Natural killer cell (primary cell): ENCODE data around the gene RNF212B. TPM values are rescaled to one million over a fixed set of nuclear protein-coding genes. Genes with fewer than 3 reads are reported as not detected.

ENCODE experiments used
- ATAC-seq, 3 donors: fragments of 150-1000 bp in 2 of 3; fragments of 200-7000 bp in 1 of 3; cut with Tn5 transposase; 1 replicate in 1 of 3; 2 replicates in 2 of 3; pipeline ENCODE4 v1.10.0; 2021; ENCODE audit warnings: mild to moderate bottlenecking in 2 of 3, moderate library complexity in 2 of 3
- DNase-seq, 2 donors: peaks; one replicate each; pipeline versions ENCODE4 v3.0.0 to v3.0.0-alpha.2; 2013 to 2021; ENCODE audit warnings: mixed read lengths in 1 of 2
- H3K27ac ChIP-seq: one replicate; pipeline ENCODE4 v1.5.1; 2013; ENCODE audit warnings: mild to moderate bottlenecking, low read length
- H3K27me3 ChIP-seq: one replicate; pipeline ENCODE4 v1.6.1; 2013; ENCODE audit warnings: low read length; ENCODE audit not compliant: control insufficient read depth, insufficient read depth
- H3K36me3 ChIP-seq: one replicate; pipeline ENCODE4 v1.6.1; 2013; ENCODE audit warnings: low read length; ENCODE audit not compliant: control insufficient read depth, insufficient read depth
- H3K4me1 ChIP-seq: one replicate; pipeline ENCODE4 v1.6.1; 2013; ENCODE audit warnings: low read length; ENCODE audit not compliant: control insufficient read depth, insufficient read depth
- H3K4me3 ChIP-seq: one replicate; pipeline ENCODE4 v1.5.1; 2013; ENCODE audit warnings: low read length
- H3K9me3 ChIP-seq: one replicate; pipeline ENCODE4 v1.6.1; 2013; ENCODE audit warnings: low read length; ENCODE audit not compliant: control insufficient read depth, insufficient read depth
- H3K27ac Mint-ChIP-seq, 2 donors: one replicate each; pipeline ENCODE4 v1.8.0; 2022; ENCODE audit warnings: mild to moderate bottlenecking in 2 of 2, mixed read lengths in 2 of 2, moderate library complexity in 1 of 2
- H3K27me3 Mint-ChIP-seq, 2 donors: one replicate each; pipeline ENCODE4 v1.8.0; 2022; ENCODE audit warnings: low read depth in 2 of 2, mixed read lengths in 2 of 2
- H3K36me3 Mint-ChIP-seq: one replicate; pipeline ENCODE4 v1.8.0; 2022; ENCODE audit warnings: mixed read lengths
- H3K4me1 Mint-ChIP-seq, 2 donors: one replicate each; pipeline ENCODE4 v1.8.0; 2022; ENCODE audit warnings: mixed read lengths in 2 of 2
- H3K4me3 Mint-ChIP-seq: one replicate; pipeline ENCODE4 v1.8.0; 2022; ENCODE audit warnings: mild to moderate bottlenecking, moderate library complexity, mixed read lengths
- H3K9me3 Mint-ChIP-seq, 2 donors: one replicate each; pipeline ENCODE4 v1.8.0; 2022; ENCODE audit warnings: mixed read lengths in 2 of 2
- WGBS: methylation state at CpG from one replicate; pipeline ENCODE4 v1.1.7; 2013; ENCODE audit warnings: missing lambda C conversion rate; ENCODE audit not compliant: insufficient coverage; 5-methylcytosine and 5-hydroxymethylcytosine counted together
- intact Hi-C: fragments of 100-400 bp; cut with micrococcal nuclease; formaldehyde crosslinking; loops from one replicate; pipeline ENCODE4 v1.14.2; 2022
- total RNA-seq, 4 donors: library from RNA; stranded (reverse); fragments of 120-200 nt in 1 of 4; gene quantifications; one replicate each; pipeline versions ENCODE4 v1.2.3 to v1.2.4, GENCODE V29; 2013 to 2022
- TF ChIP-seq, protein P1 (sequence below): fragments of 200-600 bp; IDR thresholded peaks from one replicate; pipeline ENCODE4 v1.8.0; 2022; ENCODE audit warnings: antibody characterized with exemption

The RNF212B gene
- total RNA-seq, 3 donors from 2014 or later (not counting 1 experiment from before 2014, with no cell fraction given): not detected

GRCh38 chr14:23296012-23296777 is 58.5 kb downstream of the RNF212B start:
- Histone ChIP-seq H3K4me3 (no peak overlapping the region), H3K27me3 (no peaks in the 10 kb centered on the region), H3K4me1 (peaks cover 22% of the 10 kb centered on the region), H3K9me3 (no peaks in the 10 kb centered on the region), H3K27ac (no peak overlapping the region), H3K36me3 (peaks cover 15% of the 10 kb centered on the region)
- no peaks in the 10 kb centered on the region for H3K9me3 Mint-ChIP-seq
- no peak for ATAC-seq
- H3K4me1 Mint-ChIP-seq: peaks cover 17 to 20% of the 10 kb centered on the region in 2 donors
- intact Hi-C loops: no loop called here
- H3K27ac Mint-ChIP-seq: peak overlapping the region; percentile 20 to 38
- H3K4me3 Mint-ChIP-seq: no peak overlapping the region
- TF ChIP-seq, protein P1, sequence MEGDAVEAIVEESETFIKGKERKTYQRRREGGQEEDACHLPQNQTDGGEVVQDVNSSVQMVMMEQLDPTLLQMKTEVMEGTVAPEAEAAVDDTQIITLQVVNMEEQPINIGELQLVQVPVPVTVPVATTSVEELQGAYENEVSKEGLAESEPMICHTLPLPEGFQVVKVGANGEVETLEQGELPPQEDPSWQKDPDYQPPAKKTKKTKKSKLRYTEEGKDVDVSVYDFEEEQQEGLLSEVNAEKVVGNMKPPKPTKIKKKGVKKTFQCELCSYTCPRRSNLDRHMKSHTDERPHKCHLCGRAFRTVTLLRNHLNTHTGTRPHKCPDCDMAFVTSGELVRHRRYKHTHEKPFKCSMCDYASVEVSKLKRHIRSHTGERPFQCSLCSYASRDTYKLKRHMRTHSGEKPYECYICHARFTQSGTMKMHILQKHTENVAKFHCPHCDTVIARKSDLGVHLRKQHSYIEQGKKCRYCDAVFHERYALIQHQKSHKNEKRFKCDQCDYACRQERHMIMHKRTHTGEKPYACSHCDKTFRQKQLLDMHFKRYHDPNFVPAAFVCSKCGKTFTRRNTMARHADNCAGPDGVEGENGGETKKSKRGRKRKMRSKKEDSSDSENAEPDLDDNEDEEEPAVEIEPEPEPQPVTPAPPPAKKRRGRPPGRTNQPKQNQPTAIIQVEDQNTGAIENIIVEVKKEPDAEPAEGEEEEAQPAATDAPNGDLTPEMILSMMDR: no peak
- 97% methylated on average over 7 of the region's 7 CpGs for WGBS
- no peak for DNase-seq
- no peaks in the 10 kb centered on the region for H3K36me3 Mint-ChIP-seq
- H3K27me3 Mint-ChIP-seq: no peaks in the 10 kb centered on the region

DNA sequence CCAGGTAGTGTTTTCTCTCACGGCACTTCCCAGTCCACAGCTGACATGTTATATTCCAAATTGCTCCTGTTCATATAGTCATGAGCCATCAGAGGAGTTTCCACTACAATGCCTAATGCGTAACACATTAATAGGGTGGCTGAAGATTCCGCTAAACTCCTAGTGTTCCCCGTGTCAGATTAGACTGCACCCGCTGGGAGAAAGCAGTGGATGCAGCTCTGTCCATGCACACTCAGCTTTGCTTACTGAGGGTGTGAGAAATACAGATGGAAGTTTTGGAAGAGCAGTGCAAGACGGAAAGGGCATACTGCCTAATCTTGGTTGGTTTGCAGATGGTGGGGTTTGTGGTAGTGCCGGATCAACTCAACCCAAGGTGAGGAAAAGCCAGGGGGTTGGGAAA is 59.4 kb downstream of the RNF212B start:
- H3K9me3 ChIP-seq: no peaks in the 10 kb centered on the region
- intact Hi-C loops: no loop called here
- Mint-ChIP-seq H3K27ac (peak overlapping the region; percentile 20 to 38), H3K9me3 (no peaks in the 10 kb centered on the region), H3K4me3 (no peak overlapping the region), H3K36me3 (no peaks in the 10 kb centered on the region), H3K4me1 (peaks cover 20 to 27% of the 10 kb centered on the region in 2 donors), H3K27me3 (no peaks in the 10 kb centered on the region)
- H3K36me3 ChIP-seq: peaks cover 15% of the 10 kb centered on the region
- ATAC-seq (no peak), DNase-seq (no peak)
- over 99% methylated on average over 7 of the region's 7 CpGs for WGBS
- no peaks in the 10 kb centered on the region for H3K27me3 ChIP-seq
- H3K4me1 ChIP-seq: peaks cover 22% of the 10 kb centered on the region
- H3K4me3 ChIP-seq: no peak overlapping the region
- no peak overlapping the region for H3K27ac ChIP-seq
- TF ChIP-seq, protein P1: no peak

DNA sequence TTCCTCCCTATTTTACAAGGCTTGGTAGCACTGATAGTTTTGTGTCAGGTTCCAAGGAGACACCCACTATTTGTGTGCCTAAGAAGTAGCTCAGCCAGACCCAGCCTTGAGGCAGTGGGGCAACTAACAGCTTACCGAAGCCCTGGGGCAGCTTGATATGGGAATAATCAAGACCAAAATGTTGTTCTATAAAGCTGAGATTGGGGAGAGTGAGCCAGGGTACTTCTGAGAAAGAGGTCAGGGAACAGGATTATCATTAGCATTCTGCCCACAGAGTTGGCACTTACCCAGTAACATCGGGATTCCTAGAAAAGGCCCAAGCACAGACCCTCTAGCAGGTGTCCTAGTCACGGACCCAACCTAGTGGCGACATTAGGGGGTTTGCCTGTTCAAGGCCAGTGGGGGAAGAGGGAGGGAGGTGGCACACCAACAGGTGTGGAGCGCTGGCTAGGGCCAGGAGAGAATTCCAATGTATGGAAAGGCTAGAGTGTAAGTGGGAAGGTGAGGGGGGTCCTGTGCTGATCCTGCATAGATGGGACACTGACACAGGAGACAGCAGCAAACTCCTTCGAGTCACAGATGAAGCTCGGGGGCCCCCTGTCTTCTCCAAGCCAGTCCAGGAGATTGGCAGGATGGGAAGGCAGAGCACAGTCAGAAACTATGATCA is 60.0 kb downstream of the RNF212B start:
- no peak for ATAC-seq
- Mint-ChIP-seq H3K4me1 (peaks cover 20 to 32% of the 10 kb centered on the region in 2 donors), H3K27me3 (no peaks in the 10 kb centered on the region), H3K36me3 (no peaks in the 10 kb centered on the region), H3K9me3 (no peaks in the 10 kb centered on the region), H3K4me3 (no peak overlapping the region), H3K27ac (peak overlapping the region; percentile 38 to 92)
- TF ChIP-seq, protein P1: no peak
- Histone ChIP-seq H3K27ac (no peak overlapping the region), H3K4me1 (peaks cover 25% of the 10 kb centered on the region), H3K27me3 (no peaks in the 10 kb centered on the region), H3K9me3 (no peaks in the 10 kb centered on the region), H3K4me3 (no peak overlapping the region), H3K36me3 (peaks cover 15% of the 10 kb centered on the region)
- intact Hi-C loops: loop anchor here (2.0 kb wide), 1 partner anchor 177 kb away; no protein-coding TSS in a partner anchor
- DNase-seq: no peak
- WGBS: 97% methylated on average over 7 of the region's 7 CpGs
